ENCODE measurements around the gene MOK. TPM values are rescaled to one million over a fixed set of nuclear protein-coding genes. Genes with fewer than 3 reads are reported as not detected.

Gene MOK
- total RNA-seq, 4 donors from 2014 or later: 27.6 to 29.3 (median 28.8) TPM

DNA sequence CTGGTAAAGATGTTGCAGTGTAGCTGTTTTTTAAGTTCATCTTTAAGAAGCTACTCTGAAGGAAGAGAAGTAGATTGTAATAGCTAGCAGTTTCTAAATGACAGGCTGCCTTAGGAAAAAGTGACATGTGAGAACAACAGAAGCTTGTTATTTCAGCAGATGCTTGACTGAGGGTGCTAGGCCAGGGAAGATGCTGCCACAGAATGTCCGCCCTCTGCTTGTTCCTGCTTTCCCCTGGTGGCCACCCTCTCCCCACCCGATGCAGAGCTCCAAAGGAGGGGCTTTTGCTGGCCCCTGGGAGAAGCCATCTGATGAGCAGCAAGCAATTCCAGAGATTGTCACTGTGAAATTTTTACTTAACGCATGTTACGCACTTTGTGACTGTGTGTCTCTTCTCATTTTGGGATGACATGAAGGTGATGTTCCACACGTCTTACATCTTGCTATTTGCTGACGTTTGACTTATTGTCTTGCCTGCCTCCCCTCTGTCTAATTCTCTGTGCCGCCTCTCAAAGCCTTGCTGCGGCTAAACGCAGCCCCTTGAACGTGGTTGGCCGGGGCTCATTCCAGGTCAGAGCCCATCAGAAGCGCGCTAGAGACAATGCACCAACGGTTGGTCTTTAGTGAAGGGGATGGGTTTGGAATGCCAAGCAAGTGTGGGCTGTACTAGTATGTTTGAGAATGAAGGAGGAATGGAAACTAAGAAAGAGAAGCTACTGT is 120.5 kb downstream of the MOK start:
- Histone ChIP-seq H3K27ac (no peak overlapping the region), H3K9me3 (no peaks in the 10 kb centered on the region), H3K4me1 (peaks cover 0 to 53% (median 20%) of the 10 kb centered on the region in 4 donors), H3K27me3 (no peaks in the 10 kb centered on the region), H3K4me3 (no peak overlapping the region), H3K36me3 (no peaks in the 10 kb centered on the region)
- no peak for TF ChIP-seq CTCF (IDR thresholded peaks at IDR 0.05)
- TF ChIP-seq EP300 (IDR thresholded peaks at IDR 0.05): no peak
- no peak for TF ChIP-seq POLR2A (IDR thresholded peaks at IDR 0.05)
- 69 to 74% methylated on average over 14 of the region's 14 CpGs for WGBS, 2 donors
- DNase-seq (ENCODE audit: low spot score in 2 of 2): no peak

GRCh38 chr14:102183886-102184285 is 121.1 kb downstream of the MOK start:
- H3K27ac ChIP-seq: no peak overlapping the region
- no peaks in the 10 kb centered on the region for H3K36me3 ChIP-seq
- no peaks in the 10 kb centered on the region for H3K9me3 ChIP-seq
- no peak overlapping the region for H3K4me3 ChIP-seq
- H3K4me1 ChIP-seq: peaks cover 0 to 53% (median 20%) of the 10 kb centered on the region in 4 donors
- H3K27me3 ChIP-seq: no peaks in the 10 kb centered on the region
- 88 to 92% methylated on average over 3 of the region's 3 CpGs for WGBS, 2 donors
- DNase-seq (ENCODE audit: low spot score in 2 of 2): no peak
- TF ChIP-seq EP300 (IDR thresholded peaks at IDR 0.05) (no peak), CTCF (IDR thresholded peaks at IDR 0.05) (no peak), POLR2A (IDR thresholded peaks at IDR 0.05) (no peak)

DNA sequence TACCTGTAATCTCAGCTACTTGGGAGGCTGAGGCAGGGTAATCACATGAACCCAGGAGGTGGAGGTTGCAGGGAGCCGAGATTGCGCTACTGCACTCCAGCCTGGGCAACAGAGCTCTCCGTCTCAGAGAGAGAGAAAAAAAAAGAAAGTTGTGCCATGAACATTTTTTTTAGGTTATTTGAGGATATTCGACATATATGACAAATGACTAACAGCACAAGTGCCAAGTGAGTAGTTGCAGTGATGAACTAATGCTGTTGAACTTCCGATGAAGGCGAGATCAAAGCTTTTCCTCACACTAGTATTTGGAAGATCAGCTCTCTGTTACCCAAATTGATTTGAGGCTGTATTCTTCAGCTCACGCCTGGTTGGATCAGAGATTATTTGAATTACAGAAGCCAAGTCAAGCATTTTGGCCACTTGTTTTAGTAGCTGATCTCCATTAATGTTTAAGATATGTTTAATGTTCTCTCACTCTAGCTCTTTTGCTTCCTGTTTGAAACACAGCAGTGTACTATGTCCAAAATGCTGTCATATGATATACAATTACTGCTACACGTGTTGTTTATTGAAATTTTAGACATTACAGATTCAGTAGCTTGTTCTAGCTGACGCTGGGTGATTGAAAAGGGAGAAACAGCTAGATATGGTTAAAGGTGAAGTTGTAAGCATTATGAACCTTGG is 121.9 kb downstream of the MOK start:
- no peak overlapping the region for H3K4me3 ChIP-seq
- H3K27ac ChIP-seq: no peak overlapping the region
- WGBS, 2 donors: 57 to 58% methylated on average over 9 of the region's 9 CpGs
- DNase-seq (ENCODE audit: low spot score in 2 of 2): no peak
- H3K27me3 ChIP-seq: no peaks in the 10 kb centered on the region
- peaks cover 0 to 50% (median 20%) of the 10 kb centered on the region in 4 donors for H3K4me1 ChIP-seq
- H3K9me3 ChIP-seq: no peaks in the 10 kb centered on the region
- peaks cover 0 to 4% (median 0%) of the 10 kb centered on the region in 3 donors for H3K36me3 ChIP-seq
- TF ChIP-seq CTCF (IDR thresholded peaks at IDR 0.05): no peak
- no peak for TF ChIP-seq EP300 (IDR thresholded peaks at IDR 0.05)
- TF ChIP-seq POLR2A (IDR thresholded peaks at IDR 0.05): no peak

DNA sequence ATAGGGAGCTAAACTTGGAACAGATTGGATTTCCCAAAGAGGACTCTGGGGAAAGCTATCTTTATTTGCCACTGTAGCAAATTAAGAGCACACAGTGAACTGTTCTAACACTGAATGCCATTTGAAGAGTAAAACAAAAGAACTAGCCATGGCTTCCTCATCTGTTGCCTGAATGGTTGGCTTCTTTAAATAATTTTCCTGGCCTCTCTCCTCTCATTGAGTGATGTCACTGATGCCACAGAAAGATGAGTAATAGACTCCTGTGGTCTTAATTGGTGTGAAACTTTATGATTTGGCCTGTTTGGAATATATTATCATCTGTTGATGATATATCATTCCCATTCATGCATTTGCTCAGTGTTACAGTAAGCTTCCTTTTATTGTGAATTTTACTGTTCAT is 122.8 kb downstream of the MOK start:
- Histone ChIP-seq H3K4me1 (peaks cover 0 to 43% (median 16%) of the 10 kb centered on the region in 4 donors), H3K9me3 (no peaks in the 10 kb centered on the region), H3K4me3 (no peak overlapping the region), H3K27ac (no peak overlapping the region), H3K36me3 (peaks cover 0 to 4% (median 0%) of the 10 kb centered on the region in 3 donors), H3K27me3 (no peaks in the 10 kb centered on the region)
- TF ChIP-seq POLR2A (IDR thresholded peaks at IDR 0.05) (no peak), CTCF (IDR thresholded peaks at IDR 0.05) (no peak), EP300 (IDR thresholded peaks at IDR 0.05) (no peak)
- DNase-seq (ENCODE audit: low spot score in 2 of 2): no peak

GRCh38 chr14:102181187-102181586 is 123.8 kb downstream of the MOK start:
- H3K27ac ChIP-seq: no peak overlapping the region
- peaks cover 0 to 36% (median 9%) of the 10 kb centered on the region in 4 donors for H3K4me1 ChIP-seq
- H3K27me3 ChIP-seq: no peaks in the 10 kb centered on the region
- WGBS, 2 donors: 81 to 85% methylated on average over 1 of the region's 1 CpG
- no peak overlapping the region for H3K4me3 ChIP-seq
- peaks cover 0 to 4% (median 0%) of the 10 kb centered on the region in 3 donors for H3K36me3 ChIP-seq
- TF ChIP-seq CTCF (IDR thresholded peaks at IDR 0.05): no peak
- no peak for TF ChIP-seq POLR2A (IDR thresholded peaks at IDR 0.05)
- TF ChIP-seq EP300 (IDR thresholded peaks at IDR 0.05): no peak
- H3K9me3 ChIP-seq: no peaks in the 10 kb centered on the region
- no peak for DNase-seq (ENCODE audit: low spot score in 2 of 2)

Data from tibial nerve (tissue), 4 donors.